AG10803 (cell line): ENCODE data around the gene TIGAR.

Source experiments
- DNase-seq: peaks from one replicate; pipeline ENCODE4 v3.0.0; 2010; ENCODE audit warnings: low read depth
- H3K4me3 ChIP-seq: 2 replicates; pipeline ENCODE4 v1.5.1; 2011; ENCODE audit warnings: mild to moderate bottlenecking, low read length, control low read depth
- CTCF ChIP-seq: conservative IDR thresholded peaks from 2 replicates; pipeline ENCODE4 v1.5.1; 2011; ENCODE audit warnings: mild to moderate bottlenecking, low read length, control low read depth, inconsistent platforms

TIGAR gene

GRCh38 chr12:4275016-4275869 is 45.8 kb upstream of the TIGAR start:
- no peak for DNase-seq
- TF ChIP-seq CTCF, result no peak
- H3K4me3 ChIP-seq, result peak overlapping the region; percentile 48

- no peak for TF ChIP-seq CTCF
- no peak overlapping the region for H3K4me3 ChIP-seq
- no peak for DNase-seq
These were observed 45.1 kb upstream of the TIGAR start for GRCh38 chr12:4275870-4276301.

DNA sequence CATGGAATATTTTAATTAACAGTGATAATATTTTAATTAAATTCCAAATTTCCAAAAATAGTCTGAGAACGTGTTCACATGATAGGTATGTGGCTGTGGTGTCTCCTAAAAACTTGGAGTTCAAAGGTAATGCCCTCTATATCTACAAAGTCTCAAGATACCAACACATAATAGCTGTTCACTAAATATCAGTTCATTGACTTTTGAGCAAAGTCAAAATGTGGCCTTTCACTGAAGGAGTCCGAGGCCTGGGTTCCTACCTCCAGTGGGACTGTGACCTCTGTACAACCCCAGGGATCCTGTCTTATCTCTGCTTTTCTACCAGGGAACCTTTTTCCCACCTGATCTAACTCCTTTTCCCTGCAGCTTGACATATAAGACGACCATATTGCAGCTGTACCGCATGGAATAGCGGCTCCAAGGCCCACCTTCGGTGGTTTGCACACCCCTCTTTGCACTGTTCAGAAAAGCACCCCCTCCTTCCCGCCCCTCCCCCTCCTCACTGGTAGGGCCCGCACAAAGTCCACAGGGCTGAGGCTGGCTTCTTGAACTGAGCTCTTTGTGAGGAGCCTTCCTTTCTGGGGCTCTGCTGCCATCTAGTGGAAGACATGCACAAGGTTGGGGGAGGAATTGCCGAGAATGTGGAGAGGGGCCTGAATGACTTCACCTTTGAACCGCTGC is 44.3 kb upstream of the TIGAR start:
- TF ChIP-seq CTCF, result peak; percentile 92
- DNase-seq, result peak; percentile 77
- H3K4me3 ChIP-seq, result no peak overlapping the region

- no peak for DNase-seq
- H3K4me3 ChIP-seq, result no peak overlapping the region
- no peak for TF ChIP-seq CTCF
These were observed 43.8 kb upstream of the TIGAR start for GRCh38 chr12:4277205-4277543.

- DNase-seq, result no peak
- no peak for TF ChIP-seq CTCF
- H3K4me3 ChIP-seq, result no peak overlapping the region
These were observed 43.2 kb upstream of the TIGAR start for GRCh38 chr12:4277857-4278256.

- DNase-seq, result no peak
- no peak overlapping the region for H3K4me3 ChIP-seq
- TF ChIP-seq CTCF, result no peak
These were observed 42.5 kb upstream of the TIGAR start for GRCh38 chr12:4278329-4279197.
